ENCODE measurements around the gene FBLN7. TPM values are rescaled to one million over a fixed set of nuclear protein-coding genes. Genes with fewer than 3 reads are reported as not detected.

The FBLN7 gene
- total RNA-seq, 4 donors from 2014 or later, result 1.1 to 4.2 (median 1.3) TPM; not detected in 1

DNA sequence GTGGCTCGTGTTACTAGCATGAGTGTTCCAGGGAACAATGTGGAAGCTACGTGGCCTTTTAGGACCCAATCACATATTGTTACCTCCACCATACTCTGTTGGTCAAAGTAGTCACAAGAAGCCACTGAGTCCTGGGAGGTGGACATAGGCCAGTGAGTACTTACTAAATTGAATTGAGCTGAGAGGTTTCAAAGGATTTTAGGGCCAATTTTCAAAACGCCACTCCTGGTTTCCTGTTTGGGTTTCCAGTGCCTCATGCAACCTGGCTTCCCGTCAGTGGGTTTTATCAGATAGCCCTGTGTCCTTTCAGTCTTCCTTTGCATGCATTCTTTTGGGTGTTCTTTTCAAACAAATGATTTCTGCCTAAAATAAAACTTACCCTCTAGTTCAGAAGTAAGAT lies 56.3 kb downstream of the FBLN7 start:
- no peak overlapping the region for H3K4me3 ChIP-seq
- WGBS, 2 donors (ENCODE audit: low coverage in 1 of 2), result 60 to 75% methylated on average over 1 to 3 of the region's 4 CpGs

GRCh38 chr2:112195167-112195766 lies 57.1 kb downstream of the FBLN7 start:
- H3K4me1 ChIP-seq, result no peaks in the 10 kb centered on the region
- no peaks in the 10 kb centered on the region for H3K9me3 ChIP-seq
- no peaks in the 10 kb centered on the region for H3K36me3 ChIP-seq
- no peak overlapping the region for H3K27ac ChIP-seq
- no peak for TF ChIP-seq POLR2AphosphoS5 (IDR thresholded peaks at IDR 0.05)
- TF ChIP-seq, protein P1, sequence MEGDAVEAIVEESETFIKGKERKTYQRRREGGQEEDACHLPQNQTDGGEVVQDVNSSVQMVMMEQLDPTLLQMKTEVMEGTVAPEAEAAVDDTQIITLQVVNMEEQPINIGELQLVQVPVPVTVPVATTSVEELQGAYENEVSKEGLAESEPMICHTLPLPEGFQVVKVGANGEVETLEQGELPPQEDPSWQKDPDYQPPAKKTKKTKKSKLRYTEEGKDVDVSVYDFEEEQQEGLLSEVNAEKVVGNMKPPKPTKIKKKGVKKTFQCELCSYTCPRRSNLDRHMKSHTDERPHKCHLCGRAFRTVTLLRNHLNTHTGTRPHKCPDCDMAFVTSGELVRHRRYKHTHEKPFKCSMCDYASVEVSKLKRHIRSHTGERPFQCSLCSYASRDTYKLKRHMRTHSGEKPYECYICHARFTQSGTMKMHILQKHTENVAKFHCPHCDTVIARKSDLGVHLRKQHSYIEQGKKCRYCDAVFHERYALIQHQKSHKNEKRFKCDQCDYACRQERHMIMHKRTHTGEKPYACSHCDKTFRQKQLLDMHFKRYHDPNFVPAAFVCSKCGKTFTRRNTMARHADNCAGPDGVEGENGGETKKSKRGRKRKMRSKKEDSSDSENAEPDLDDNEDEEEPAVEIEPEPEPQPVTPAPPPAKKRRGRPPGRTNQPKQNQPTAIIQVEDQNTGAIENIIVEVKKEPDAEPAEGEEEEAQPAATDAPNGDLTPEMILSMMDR (IDR thresholded peaks at IDR 0.05), result no peak
- TF ChIP-seq POLR2A (IDR thresholded peaks at IDR 0.05), result no peak
- no peak for TF ChIP-seq EP300 (IDR thresholded peaks at IDR 0.05)
- no peaks in the 10 kb centered on the region for H3K27me3 ChIP-seq
- ATAC-seq, result no peak
- no peak overlapping the region for H3K4me3 ChIP-seq
- 91 to 92% methylated on average over 6 to 7 of the region's 8 CpGs for WGBS, 2 donors (ENCODE audit: low coverage in 1 of 2)

More for the DNA sequence above, 56.3 kb downstream of the FBLN7 start:
- H3K27ac ChIP-seq, result no peak overlapping the region
- no peak for ATAC-seq
- no peaks in the 10 kb centered on the region for H3K4me1 ChIP-seq
- H3K27me3 ChIP-seq, result no peaks in the 10 kb centered on the region
- H3K36me3 ChIP-seq, result no peaks in the 10 kb centered on the region
- no peak for TF ChIP-seq POLR2A (IDR thresholded peaks at IDR 0.05)
- no peak for TF ChIP-seq POLR2AphosphoS5 (IDR thresholded peaks at IDR 0.05)
- no peak for TF ChIP-seq EP300 (IDR thresholded peaks at IDR 0.05)
- TF ChIP-seq, protein P1 (IDR thresholded peaks at IDR 0.05), result no peak
- no peaks in the 10 kb centered on the region for H3K9me3 ChIP-seq

DNA sequence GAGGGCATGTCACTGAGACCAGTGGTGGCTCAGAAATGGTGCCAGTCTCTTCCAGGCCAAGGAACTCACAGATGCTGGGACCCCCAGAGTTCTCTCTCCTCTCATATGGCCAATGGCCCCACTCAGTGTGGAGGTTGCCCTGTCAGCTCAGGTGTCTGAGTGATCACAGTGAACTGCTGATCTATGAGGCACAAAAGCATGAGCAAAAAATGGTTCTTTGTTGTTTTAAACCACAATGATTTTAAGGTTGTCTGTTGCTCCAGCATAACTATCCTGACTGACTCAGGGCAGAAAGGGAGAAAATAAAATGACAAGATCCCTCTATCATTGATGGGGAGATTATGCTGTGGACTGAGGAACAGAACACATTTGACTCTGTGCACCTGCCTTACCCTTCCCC lies 57.8 kb downstream of the FBLN7 start:
- TF ChIP-seq POLR2AphosphoS5 (IDR thresholded peaks at IDR 0.05) (no peak), EP300 (IDR thresholded peaks at IDR 0.05) (no peak), POLR2A (IDR thresholded peaks at IDR 0.05) (no peak)
- TF ChIP-seq, protein P1 (IDR thresholded peaks at IDR 0.05), result no peak
- no peak overlapping the region for H3K4me3 ChIP-seq
- no peak overlapping the region for H3K27ac ChIP-seq
- no peaks in the 10 kb centered on the region for H3K4me1 ChIP-seq
- no peaks in the 10 kb centered on the region for H3K27me3 ChIP-seq
- no peaks in the 10 kb centered on the region for H3K9me3 ChIP-seq
- no peak for ATAC-seq
- no peaks in the 10 kb centered on the region for H3K36me3 ChIP-seq

- no peaks in the 10 kb centered on the region for H3K36me3 ChIP-seq
- peaks cover 0 to 2% (median 0%) of the 10 kb centered on the region in 3 donors for H3K9me3 ChIP-seq
- no peak overlapping the region for H3K27ac ChIP-seq
- no peak overlapping the region for H3K4me3 ChIP-seq
- no peaks in the 10 kb centered on the region for H3K27me3 ChIP-seq
- no peak for ATAC-seq
- TF ChIP-seq, protein P1 (IDR thresholded peaks at IDR 0.05), result no peak
- TF ChIP-seq POLR2A (IDR thresholded peaks at IDR 0.05), result no peak
- TF ChIP-seq EP300 (IDR thresholded peaks at IDR 0.05), result no peak
- no peak for TF ChIP-seq POLR2AphosphoS5 (IDR thresholded peaks at IDR 0.05)
- no peaks in the 10 kb centered on the region for H3K4me1 ChIP-seq
- WGBS, 2 donors (ENCODE audit: low coverage in 1 of 2), result 67 to 73% methylated on average over 1 of the region's 1 CpG
Observed at GRCh38 chr2:112197868-112198267, 59.7 kb downstream of the FBLN7 start.

- TF ChIP-seq POLR2A (IDR thresholded peaks at IDR 0.05), result no peak
- TF ChIP-seq POLR2AphosphoS5 (IDR thresholded peaks at IDR 0.05), result no peak
- no peak for TF ChIP-seq EP300 (IDR thresholded peaks at IDR 0.05)
- TF ChIP-seq, protein P1 (IDR thresholded peaks at IDR 0.05), result no peak
- Histone ChIP-seq H3K27me3 (no peaks in the 10 kb centered on the region), H3K9me3 (peaks cover 0 to 10% (median 0%) of the 10 kb centered on the region in 3 donors), H3K36me3 (no peaks in the 10 kb centered on the region), H3K27ac (no peak overlapping the region), H3K4me1 (no peaks in the 10 kb centered on the region), H3K4me3 (no peak overlapping the region)
- ATAC-seq, result no peak
Observed at GRCh38 chr2:112198780-112199179, 60.6 kb downstream of the FBLN7 start.

Measured in gastroesophageal sphincter (tissue), 4 donors.